Duodenal mucosa (tissue), 2 donors: ENCODE data around the gene SLC43A3.
"Not testable (repeated sequence)": the region's sequence is repeated elsewhere in the genome, so short reads cannot be mapped to it uniquely, and the experiment has no call there.

Experiments
- H3K27ac ChIP-seq: one replicate; pipeline ENCODE4 v1.7.0; 2013; ENCODE audit warnings: low read depth, low read length
- H3K27me3 ChIP-seq, 2 donors: one replicate each; pipeline ENCODE4 v1.7.0; 2013; ENCODE audit warnings: low read length in 2 of 2, control low read depth in 1 of 2; ENCODE audit not compliant: insufficient read depth in 2 of 2, control insufficient read depth in 1 of 2
- H3K36me3 ChIP-seq, 2 donors: one replicate each; pipeline ENCODE4 v1.7.0; 2013; ENCODE audit warnings: low read length in 2 of 2, control low read depth in 1 of 2; ENCODE audit not compliant: insufficient read depth in 2 of 2, control insufficient read depth in 1 of 2
- H3K4me1 ChIP-seq, 2 donors: one replicate each; pipeline ENCODE4 v1.7.0; 2013; ENCODE audit warnings: low read length in 2 of 2, control low read depth in 1 of 2; ENCODE audit not compliant: insufficient read depth in 2 of 2, control insufficient read depth in 1 of 2
- H3K4me3 ChIP-seq, 2 donors: one replicate each; pipeline ENCODE4 v1.7.0; 2013; ENCODE audit warnings: low read length in 2 of 2, low read depth in 1 of 2
- H3K9ac ChIP-seq, 2 donors: one replicate each; pipeline ENCODE4 v1.7.0; 2013; ENCODE audit warnings: low read length in 2 of 2, low read depth in 1 of 2
- H3K9me3 ChIP-seq, 2 donors: one replicate each; pipeline ENCODE4 v1.7.0; 2013; ENCODE audit warnings: low read length in 2 of 2, control low read depth in 1 of 2; ENCODE audit not compliant: control insufficient read depth in 1 of 2

SLC43A3 gene

GRCh38 chr11:57460022-57460757 is 33.3 kb upstream of the SLC43A3 start, which contains the start of gene RTN4RL2:
TSS of gene RTN4RL2 (plus strand) at chr11:57460528. CDS start at chr11:57460866, 338 bp downstream.
- Histone ChIP-seq H3K36me3 (no peaks in the 10 kb centered on the region), H3K4me1 (peaks cover 18 to 25% of the 10 kb centered on the region in 2 donors), H3K9me3 (no peaks in the 10 kb centered on the region), H3K4me3 (peak within 1 kb of the TSS; percentile 55 to 60), H3K9ac (no peak within 1 kb of the TSS), H3K27ac (no peak within 1 kb of the TSS), H3K27me3 (peaks cover 22 to 34% of the 10 kb centered on the region in 2 donors)

GRCh38 chr11:57459164-57460021 is 32.5 kb upstream of the SLC43A3 start:
- no peaks in the 10 kb centered on the region for H3K9me3 ChIP-seq
- no peak overlapping the region for H3K9ac ChIP-seq
- peaks cover 18 to 25% of the 10 kb centered on the region in 2 donors for H3K4me1 ChIP-seq
- no peaks in the 10 kb centered on the region for H3K36me3 ChIP-seq
- H3K27ac ChIP-seq = no peak overlapping the region
- peaks cover 22 to 34% of the 10 kb centered on the region in 2 donors for H3K27me3 ChIP-seq
- H3K4me3 ChIP-seq = peak overlapping the region; percentile 53 to 60

- no peak overlapping the region for H3K9ac ChIP-seq
- peaks cover 22 to 34% of the 10 kb centered on the region in 2 donors for H3K27me3 ChIP-seq
- H3K4me1 ChIP-seq = peaks cover 18 to 29% of the 10 kb centered on the region in 2 donors
- no peaks in the 10 kb centered on the region for H3K9me3 ChIP-seq
- H3K4me3 ChIP-seq = peak overlapping the region; percentile 53 to 60
- H3K36me3 ChIP-seq = no peaks in the 10 kb centered on the region
- no peak overlapping the region for H3K27ac ChIP-seq
Measured at GRCh38 chr11:57458410-57459163, 31.7 kb upstream of the SLC43A3 start.

GRCh38 chr11:57458060-57458409 is 31.1 kb upstream of the SLC43A3 start:
- Histone ChIP-seq H3K36me3 (no peaks in the 10 kb centered on the region), H3K4me1 (peaks cover 23 to 35% of the 10 kb centered on the region in 2 donors), H3K9ac (no peak overlapping the region), H3K9me3 (no peaks in the 10 kb centered on the region), H3K27me3 (peaks cover 22 to 34% of the 10 kb centered on the region in 2 donors), H3K27ac (no peak overlapping the region), H3K4me3 (peak overlapping the region in 1 of 2 donors; percentile 30)

- Histone ChIP-seq H3K9me3 (no peaks in the 10 kb centered on the region), H3K9ac (no peak overlapping the region), H3K27me3 (peaks cover 22 to 34% of the 10 kb centered on the region in 2 donors), H3K4me3 (peak overlapping the region in 1 of 2 donors; percentile 30), H3K36me3 (no peaks in the 10 kb centered on the region), H3K27ac (no peak overlapping the region), H3K4me1 (peaks cover 27 to 38% of the 10 kb centered on the region in 2 donors)
Measured at GRCh38 chr11:57457643-57458023, 30.7 kb upstream of the SLC43A3 start.

- H3K27ac ChIP-seq = no peak overlapping the region
- no peaks in the 10 kb centered on the region for H3K36me3 ChIP-seq
- H3K9me3 ChIP-seq = no peaks in the 10 kb centered on the region
- peaks cover 22 to 34% of the 10 kb centered on the region in 2 donors for H3K27me3 ChIP-seq
- peak overlapping the region in 1 of 2 donors; percentile 30 for H3K4me3 ChIP-seq
- peaks cover 27 to 38% of the 10 kb centered on the region in 2 donors for H3K4me1 ChIP-seq
- no peak overlapping the region for H3K9ac ChIP-seq
Measured at GRCh38 chr11:57456960-57457642, 30.2 kb upstream of the SLC43A3 start.

- H3K4me1 ChIP-seq = peaks cover 17 to 23% of the 10 kb centered on the region in 2 donors
Measured at GRCh38 chr11:57453543-57454177, 26.7 kb upstream of the SLC43A3 start.

GRCh38 chr11:57446055-57446454 is 19.1 kb upstream of the SLC43A3 start:
- H3K9ac ChIP-seq = no peak overlapping the region
- H3K36me3 ChIP-seq = no peaks in the 10 kb centered on the region
- H3K27ac ChIP-seq = no peak overlapping the region
- no peaks in the 10 kb centered on the region for H3K4me1 ChIP-seq
- no peak overlapping the region for H3K4me3 ChIP-seq
- no peaks in the 10 kb centered on the region for H3K9me3 ChIP-seq
- peaks cover 0 to 5% of the 10 kb centered on the region in 2 donors for H3K27me3 ChIP-seq

More at GRCh38 chr11:57453543-57454177, 26.7 kb upstream of the SLC43A3 start:
- Histone ChIP-seq H3K9ac (no peak overlapping the region), H3K9me3 (no peaks in the 10 kb centered on the region), H3K36me3 (no peaks in the 10 kb centered on the region), H3K27me3 (peaks cover 5 to 8% of the 10 kb centered on the region in 2 donors), H3K27ac (no peak overlapping the region), H3K4me3 (peak overlapping the region in 1 of 2 donors; percentile 28)

- not testable (repeated sequence) for H3K4me1 ChIP-seq, H3K27me3 ChIP-seq, H3K9ac ChIP-seq, H3K4me3 ChIP-seq, H3K36me3 ChIP-seq, H3K27ac ChIP-seq, H3K9me3 ChIP-seq
Measured at GRCh38 chr11:57445122-57445394, 18.1 kb upstream of the SLC43A3 start.
